Measurements from ENCODE around the gene GAL3ST1. TPM values are rescaled to one million over a fixed set of nuclear protein-coding genes. Genes with fewer than 3 reads are reported as not detected.

GAL3ST1 gene
- total and polyA plus RNA-seq, 8 donors = 2.2 to 8.5 (median 4.2) TPM

GRCh38 chr22:30535182-30535581 lies 39.3 kb downstream of the GAL3ST1 start:
- H3K27ac ChIP-seq = no peak overlapping the region
- H3K4me1 ChIP-seq = no peaks in the 10 kb centered on the region
- no peak overlapping the region for H3K4me3 ChIP-seq
- no peaks in the 10 kb centered on the region for H3K9me3 ChIP-seq
- intact Hi-C loops (cut with DNase I) = no loop called here
- no peaks in the 10 kb centered on the region for H3K36me3 ChIP-seq
- WGBS, 2 donors = 90 to 91% methylated on average over 4 of the region's 4 CpGs
- no peak for FAIRE-seq
- H3K27me3 ChIP-seq = no peaks in the 10 kb centered on the region
- DNase-seq = no peak
- ATAC-seq = no peak
- TF ChIP-seq, protein P1, sequence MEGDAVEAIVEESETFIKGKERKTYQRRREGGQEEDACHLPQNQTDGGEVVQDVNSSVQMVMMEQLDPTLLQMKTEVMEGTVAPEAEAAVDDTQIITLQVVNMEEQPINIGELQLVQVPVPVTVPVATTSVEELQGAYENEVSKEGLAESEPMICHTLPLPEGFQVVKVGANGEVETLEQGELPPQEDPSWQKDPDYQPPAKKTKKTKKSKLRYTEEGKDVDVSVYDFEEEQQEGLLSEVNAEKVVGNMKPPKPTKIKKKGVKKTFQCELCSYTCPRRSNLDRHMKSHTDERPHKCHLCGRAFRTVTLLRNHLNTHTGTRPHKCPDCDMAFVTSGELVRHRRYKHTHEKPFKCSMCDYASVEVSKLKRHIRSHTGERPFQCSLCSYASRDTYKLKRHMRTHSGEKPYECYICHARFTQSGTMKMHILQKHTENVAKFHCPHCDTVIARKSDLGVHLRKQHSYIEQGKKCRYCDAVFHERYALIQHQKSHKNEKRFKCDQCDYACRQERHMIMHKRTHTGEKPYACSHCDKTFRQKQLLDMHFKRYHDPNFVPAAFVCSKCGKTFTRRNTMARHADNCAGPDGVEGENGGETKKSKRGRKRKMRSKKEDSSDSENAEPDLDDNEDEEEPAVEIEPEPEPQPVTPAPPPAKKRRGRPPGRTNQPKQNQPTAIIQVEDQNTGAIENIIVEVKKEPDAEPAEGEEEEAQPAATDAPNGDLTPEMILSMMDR (IDR thresholded peaks at IDR 0.05) = no peak

DNA sequence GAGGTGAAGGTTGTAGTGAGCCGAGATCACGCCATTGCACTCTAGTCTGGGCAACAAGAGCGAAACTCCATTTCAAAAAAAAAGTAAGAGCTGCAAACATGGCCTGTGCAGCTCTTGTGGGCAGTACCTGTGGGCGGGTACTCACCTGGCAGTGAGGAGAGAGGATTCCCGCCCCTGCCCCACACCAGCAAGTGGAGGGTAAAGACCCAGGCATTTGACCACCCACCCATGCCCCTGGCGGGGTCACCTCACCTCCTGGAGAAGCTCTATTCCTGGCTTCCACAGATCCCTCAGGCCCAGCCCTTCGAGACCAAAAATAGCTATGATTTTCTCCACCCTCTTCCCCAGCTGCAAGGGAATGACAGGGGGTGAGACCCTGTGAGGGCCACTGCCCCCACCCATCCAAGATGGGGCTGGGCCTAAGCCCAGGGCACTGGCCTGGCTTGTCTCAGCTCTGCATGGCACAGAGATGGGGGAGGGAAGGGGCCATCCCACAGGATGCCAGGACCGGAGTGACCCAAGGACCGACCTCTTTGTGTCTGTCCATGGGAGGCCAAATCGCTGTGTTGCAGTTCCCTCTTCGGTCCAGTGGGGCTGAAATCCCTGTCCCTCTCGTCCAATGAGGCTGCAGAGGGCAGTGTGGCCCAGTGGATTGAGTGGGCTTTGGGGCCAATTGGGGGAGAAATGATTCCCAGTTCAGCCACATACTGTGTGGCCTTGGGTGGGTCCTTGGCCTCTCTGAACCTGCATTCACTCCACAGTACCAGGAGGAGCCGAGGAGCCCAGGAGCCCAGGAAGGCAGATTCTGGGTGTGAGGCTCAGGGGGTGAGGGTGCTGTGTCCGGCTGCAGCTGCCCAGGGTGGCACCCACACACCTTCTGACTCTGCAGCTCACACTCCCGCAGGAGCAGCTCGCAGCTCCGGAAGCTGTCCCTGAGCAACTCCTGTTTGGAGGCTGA lies 42.5 kb downstream of the GAL3ST1 start:
- ATAC-seq = no peak
- DNase-seq = no peak
- H3K9me3 ChIP-seq = no peaks in the 10 kb centered on the region

GRCh38 chr22:30526656-30527055 lies 47.8 kb downstream of the GAL3ST1 start:
- TF ChIP-seq, protein P1 (IDR thresholded peaks at IDR 0.05) = no peak
- Histone ChIP-seq H3K36me3 (no peaks in the 10 kb centered on the region), H3K4me1 (no peaks in the 10 kb centered on the region), H3K4me3 (no peak overlapping the region), H3K27ac (no peak overlapping the region), H3K27me3 (no peaks in the 10 kb centered on the region), H3K9me3 (no peaks in the 10 kb centered on the region)
- ATAC-seq (no peak), FAIRE-seq (no peak), DNase-seq (no peak)
- 88% methylated on average over 4 of the region's 4 CpGs for WGBS, 2 donors
- intact Hi-C loops (cut with DNase I) = no loop called here

More for the DNA sequence above, 42.5 kb downstream of the GAL3ST1 start:
- TF ChIP-seq, protein P1 (IDR thresholded peaks at IDR 0.05) = no peak
- Histone ChIP-seq H3K4me1 (no peaks in the 10 kb centered on the region), H3K27ac (no peak overlapping the region), H3K27me3 (no peaks in the 10 kb centered on the region), H3K4me3 (no peak overlapping the region), H3K36me3 (no peaks in the 10 kb centered on the region)
- no peak for FAIRE-seq
- 84 to 90% methylated on average over 17 of the region's 17 CpGs for whole genome bisulfite sequencing, 2 donors
- intact Hi-C loops (cut with DNase I) = no loop called here

DNA sequence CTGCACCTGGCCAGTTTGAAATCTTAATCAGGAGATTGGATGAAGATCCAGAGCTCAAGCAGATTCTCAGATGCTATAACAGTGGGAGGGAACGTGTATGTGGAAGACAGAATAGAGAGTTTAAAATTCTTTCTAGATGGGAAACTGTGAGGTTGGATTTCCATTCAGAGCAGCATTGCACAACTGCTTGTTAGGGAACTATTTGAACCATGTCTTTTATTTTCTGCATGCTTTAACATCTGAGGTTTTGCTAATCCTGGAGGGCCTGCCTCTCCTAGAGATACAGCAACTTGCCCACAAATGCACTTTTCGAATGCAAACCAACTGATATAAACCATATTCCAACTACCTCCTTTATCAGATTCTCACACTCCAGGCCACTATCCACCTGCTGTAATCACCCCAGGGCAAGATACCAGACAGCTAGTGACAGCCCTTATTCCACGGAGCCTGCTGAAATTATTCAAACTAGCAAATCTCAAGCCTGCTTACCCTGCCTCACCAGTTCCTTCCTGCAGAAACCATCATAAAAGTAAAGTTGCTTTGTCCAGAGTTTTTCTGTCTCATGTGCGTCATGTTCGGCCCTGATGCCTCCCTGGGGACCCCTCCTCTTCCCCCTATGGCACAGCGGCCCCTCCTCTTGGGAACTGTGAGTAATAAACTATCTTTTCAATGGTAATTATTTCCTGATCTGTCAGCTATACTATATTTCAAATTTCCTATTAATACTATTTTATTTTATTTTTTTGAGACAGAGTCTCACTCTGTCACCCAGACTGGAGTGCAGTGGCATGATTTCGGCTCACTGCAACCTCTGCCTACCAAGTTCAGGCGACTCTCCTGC lies 50.6 kb downstream of the GAL3ST1 start:
- DNase-seq = no peak
- FAIRE-seq = no peak
- intact Hi-C loops (cut with DNase I) = no loop called here
- Histone ChIP-seq H3K9me3 (no peaks in the 10 kb centered on the region), H3K27ac (no peak overlapping the region), H3K36me3 (no peaks in the 10 kb centered on the region), H3K4me1 (no peaks in the 10 kb centered on the region), H3K4me3 (no peak overlapping the region), H3K27me3 (no peaks in the 10 kb centered on the region)
- 81 to 85% methylated on average over 8 of the region's 8 CpGs for WGBS, 2 donors
- ATAC-seq = no peak
- TF ChIP-seq, protein P1 (IDR thresholded peaks at IDR 0.05) = no peak

Data from pancreas (tissue), 10 donors.